Keratinocyte (primary cell): ENCODE measurements around the gene CAST. TPM values are rescaled to one million over a fixed set of nuclear protein-coding genes. Genes with fewer than 3 reads are reported as not detected.

Experiments used
- DNase-seq: peaks from one replicate; pipeline ENCODE4 v3.0.0-alpha.2; 2011; ENCODE audit warnings: low read depth, missing footprints, low spot score
- FAIRE-seq: peaks from 2 replicates; lab custom pipeline; 2011; peaks lifted over from hg19 to GRCh38; lab: Jason Lieb, UNC
- H2AFZ ChIP-seq: 2 replicates; pipeline ENCODE4 v1.6.0; 2012; ENCODE audit warnings: low read length, control low read depth, inconsistent platforms; ENCODE audit not compliant: control insufficient read depth
- H3K27ac ChIP-seq: 2 replicates; pipeline ENCODE4 v1.5.1; 2011; ENCODE audit warnings: low read length; ENCODE audit not compliant: control insufficient read depth, insufficient read depth
- H3K27me3 ChIP-seq: 3 replicates; pipeline ENCODE4 v1.6.0; 2011; ENCODE audit warnings: low read length; ENCODE audit not compliant: control insufficient read depth, insufficient read depth; ENCODE audit errors: extremely low read depth
- H3K36me3 ChIP-seq, 2 experiments: 2 replicates in 1 of 2; 3 replicates in 1 of 2; pipeline ENCODE4 v1.5.1; 2011; ENCODE audit warnings: low read length in 2 of 2, mild to moderate bottlenecking in 1 of 2; ENCODE audit not compliant: control insufficient read depth in 2 of 2, insufficient read depth in 2 of 2; ENCODE audit errors: extremely low read depth in 1 of 2
- H3K4me1 ChIP-seq: 3 replicates; pipeline ENCODE4 v1.5.1; 2011; ENCODE audit warnings: low read length; ENCODE audit not compliant: control insufficient read depth, insufficient read depth; ENCODE audit errors: extremely low read depth
- H3K4me2 ChIP-seq: 3 replicates; pipeline ENCODE4 v1.6.0; 2011; ENCODE audit warnings: low read depth, low read length; ENCODE audit not compliant: control insufficient read depth, insufficient read depth; ENCODE audit errors: extremely low read depth
- H3K4me3 ChIP-seq, 3 experiments: fragments of 200-600 bp in 1 of 3; sonication (generic) in 1 of 3; 2 replicates in 2 of 3; 3 replicates in 1 of 3; pipeline ENCODE4 v1.5.1; 2011 to 2016; ENCODE audit warnings: low read length in 3 of 3, mild to moderate bottlenecking in 3 of 3, control low read depth in 2 of 3, inconsistent platforms in 1 of 3, low read depth in 1 of 3, mixed read lengths in 1 of 3, mixed run types in 1 of 3, moderate library complexity in 1 of 3; ENCODE audit not compliant: control insufficient read depth in 2 of 3, insufficient read depth in 2 of 3; ENCODE audit errors: extremely low read depth in 1 of 3
- H3K79me2 ChIP-seq: 2 replicates; pipeline ENCODE4 v1.6.0; 2012; ENCODE audit warnings: low read length; ENCODE audit not compliant: control insufficient read depth, insufficient read depth
- H3K9ac ChIP-seq: 3 replicates; pipeline ENCODE4 v1.6.0; 2011; ENCODE audit warnings: low read length; ENCODE audit not compliant: control insufficient read depth, insufficient read depth; ENCODE audit errors: extremely low read depth
- H3K9me1 ChIP-seq: 3 replicates; pipeline ENCODE4 v1.6.0; 2011; ENCODE audit warnings: low read length; ENCODE audit not compliant: control insufficient read depth, insufficient read depth; ENCODE audit errors: extremely low read depth
- H3K9me3 ChIP-seq: 2 replicates; pipeline ENCODE4 v1.5.1; 2012; ENCODE audit warnings: low read depth, low read length; ENCODE audit not compliant: control insufficient read depth
- H4K20me1 ChIP-seq: 3 replicates; pipeline ENCODE4 v1.6.0; 2011; ENCODE audit warnings: low read length; ENCODE audit not compliant: control insufficient read depth, insufficient read depth; ENCODE audit errors: extremely low read depth
- CTCF ChIP-seq, 3 experiments: IDR thresholded peaks in 1 of 3; conservative IDR thresholded peaks in 1 of 3; optimal IDR thresholded peaks in 1 of 3; 2 replicates in 2 of 3; 3 replicates in 1 of 3; pipeline versions ENCODE3 to v1.5.1; 2011; ENCODE audit warnings: low read length in 3 of 3, mild to moderate bottlenecking in 3 of 3, moderate library complexity in 2 of 3, control low read depth in 1 of 3, inconsistent platforms in 1 of 3; ENCODE audit not compliant: insufficient read depth in 2 of 3; ENCODE audit errors: extremely low read depth in 1 of 3
- EZH2 ChIP-seq: IDR thresholded peaks from one replicate; pipeline ENCODE4 v1.6.1; 2012; ENCODE audit warnings: inconsistent platforms, mild to moderate bottlenecking, low read length, moderate library complexity
- dilution Hi-C: fragments of 300-500 bp; cut with MboI; formaldehyde crosslinking; loops from one replicate; pipeline ENCODE4 v1.7.0; 2020; ENCODE audit warnings: low sequenced_read_pairs; ENCODE audit not compliant: extremely low pct_ligation_motif_present
- polyA plus RNA-seq, 5 experiments: library from polyadenylated mRNA; depleted of rRNA in 3 of 5; stranded (reverse) in 3 of 5; stranded (forward) in 1 of 5; unstranded in 1 of 5; fragments of >200 nt; gene quantifications; 1 replicate in 1 of 5; 2 replicates in 3 of 5; 3 replicates in 1 of 5; pipeline versions ENCODE4 v1.2.1 to v1.2.3, GENCODE V29; 2011 to 2012; ENCODE audit warnings: missing spikeins in 2 of 5, low read depth in 1 of 5, low replicate concordance in 1 of 5

The CAST gene
- polyA plus RNA-seq, 1 donor (not counting 4 experiments of a cell fraction or from before 2014, with no cell fraction given): 238 TPM

- Histone ChIP-seq H3K36me3 (peaks cover 0 to 7% of the 10 kb centered on the region in 2 experiments), H3K79me2 (no peaks in the 10 kb centered on the region), H3K9me3 (no peaks in the 10 kb centered on the region), H3K4me2 (no peak overlapping the region), H3K4me3 (no peak overlapping the region), H4K20me1 (no peaks in the 10 kb centered on the region), H2AFZ (no peak overlapping the region), H3K9ac (no peak overlapping the region), H3K9me1 (no peaks in the 10 kb centered on the region), H3K4me1 (peaks cover 6% of the 10 kb centered on the region), H3K27me3 (no peaks in the 10 kb centered on the region), H3K27ac (no peak overlapping the region)
- DNase-seq (no peak), FAIRE-seq (no peak)
- dilution Hi-C loops: no loop called here
- TF ChIP-seq EZH2: no peak
- TF ChIP-seq CTCF (optimal IDR thresholded peaks at IDR 0.05 in 1 of 3, IDR thresholded peaks at IDR 0.05 in 1 of 3, conservative IDR thresholded peaks at IDR 0.05 in 1 of 3; ENCODE audit: extremely low read depth in 1 of 3, insufficient read depth in 2 of 3, low read length in 3 of 3): no peak
Observed at GRCh38 chr5:96788112-96788749, 126.1 kb downstream of the CAST start.

- no peaks in the 10 kb centered on the region for H3K9me1 ChIP-seq
- FAIRE-seq (no peak), DNase-seq (no peak)
- no peak for TF ChIP-seq CTCF (optimal IDR thresholded peaks at IDR 0.05 in 1 of 3, IDR thresholded peaks at IDR 0.05 in 1 of 3, conservative IDR thresholded peaks at IDR 0.05 in 1 of 3; ENCODE audit: extremely low read depth in 1 of 3, insufficient read depth in 2 of 3, low read length in 3 of 3)
- TF ChIP-seq EZH2: no peak
- no peak overlapping the region for H3K4me2 ChIP-seq
- dilution Hi-C loops: no loop called here
- H3K36me3 ChIP-seq: peaks cover 3 to 13% of the 10 kb centered on the region in 2 experiments
- H3K4me1 ChIP-seq: peaks cover 6% of the 10 kb centered on the region
- H3K27ac ChIP-seq: no peak overlapping the region
- no peak overlapping the region for H3K9ac ChIP-seq
- H3K9me3 ChIP-seq: no peaks in the 10 kb centered on the region
- H3K4me3 ChIP-seq: no peak overlapping the region
- H2AFZ ChIP-seq: no peak overlapping the region
- H4K20me1 ChIP-seq: no peaks in the 10 kb centered on the region
- H3K79me2 ChIP-seq: no peaks in the 10 kb centered on the region
- H3K27me3 ChIP-seq: no peaks in the 10 kb centered on the region
Observed at GRCh38 chr5:96789794-96790330, 127.7 kb downstream of the CAST start.
